SU-DHL-6 (cell line): Measurements from ENCODE around the gene RPS6KA3.

Experiments
- H2AFZ ChIP-seq: fragments of 200-600 bp; sonication (generic); 2 replicates; pipeline ENCODE4 v1.6.1; 2014; ENCODE audit warnings: low read depth, mild to moderate bottlenecking, moderate library complexity, mixed read lengths, antibody characterized with exemption, low read length; ENCODE audit not compliant: severe bottlenecking
- H3F3A ChIP-seq: fragments of 200-600 bp; shearing (Covaris generic); 2 replicates; pipeline ENCODE4 v1.6.0; 2016; ENCODE audit warnings: antibody characterized with exemption, mild to moderate bottlenecking; ENCODE audit not compliant: insufficient read depth
- H3K27ac ChIP-seq: fragments of 200-600 bp; sonication (generic); 2 replicates; pipeline ENCODE4 v1.5.1; 2016; ENCODE audit warnings: low read depth, mild to moderate bottlenecking, low read length, moderate library complexity, mixed read lengths
- H3K27me3 ChIP-seq: fragments of 200-600 bp; sonication (generic), shearing (Covaris generic); 2 replicates; pipeline ENCODE4 v1.6.0; 2014; ENCODE audit warnings: mild to moderate bottlenecking, low read length
- H3K36me3 ChIP-seq: fragments of 200-600 bp; sonication (generic); 2 replicates; pipeline ENCODE4 v1.6.1; 2014; ENCODE audit warnings: mild to moderate bottlenecking, low read length, mixed read lengths
- H3K4me2 ChIP-seq: fragments of 300-600, 200-600 bp; shearing (Covaris generic), sonication (generic); 2 replicates; pipeline ENCODE4 v1.6.0; 2014; ENCODE audit warnings: low read length, low read depth, mild to moderate bottlenecking; ENCODE audit not compliant: poor library complexity, severe bottlenecking
- H3K4me3 ChIP-seq: fragments of 200-600 bp; sonication (generic); 2 replicates; pipeline ENCODE4 v1.5.1; 2014; ENCODE audit warnings: antibody characterized with exemption, low read length, mild to moderate bottlenecking, mixed read lengths; ENCODE audit not compliant: insufficient read depth, poor library complexity, severe bottlenecking
- H3K79me2 ChIP-seq: fragments of 200-600 bp; sonication (generic); 2 replicates; pipeline ENCODE4 v1.6.1; 2014; ENCODE audit warnings: mild to moderate bottlenecking, low read length, moderate library complexity; ENCODE audit not compliant: insufficient read depth
- H3K9ac ChIP-seq: fragments of 200-600 bp; sonication (generic); 2 replicates; pipeline ENCODE4 v1.7.0; 2014; ENCODE audit warnings: mild to moderate bottlenecking, low read length
- H3K9me2 ChIP-seq: fragments of 200-600 bp; sonication (generic); replicated peaks from 2 replicates; pipeline ENCODE4 v1.6.1; 2014; ENCODE audit warnings: low read length; ENCODE audit not compliant: insufficient read depth
- H3K9me3 ChIP-seq: fragments of 200-600 bp; sonication (generic); 2 replicates; pipeline ENCODE4 v1.6.1; 2014; ENCODE audit warnings: low read length, mixed read lengths; ENCODE audit not compliant: insufficient read depth
- H4K20me1 ChIP-seq: fragments of 200-600 bp; sonication (generic); 2 replicates; pipeline ENCODE4 v1.6.1; 2014; ENCODE audit warnings: low read depth, mild to moderate bottlenecking, antibody characterized with exemption, low read length, moderate library complexity, mixed read lengths
- EZH2phosphoT487 ChIP-seq: fragments of 200-600 bp; sonication (generic), shearing (Covaris generic); conservative IDR thresholded peaks from 2 replicates; pipeline ENCODE4 v1.6.1; 2018; ENCODE audit warnings: mild to moderate bottlenecking, antibody characterized with exemption, low read length, moderate library complexity, mixed read lengths
- TF ChIP-seq, protein P1 (sequence below): fragments of 200-600 bp; sonication (generic); IDR thresholded peaks from one replicate; pipeline ENCODE4 v1.5.1; 2017; ENCODE audit warnings: antibody characterized with exemption, mild to moderate bottlenecking, low read length, moderate library complexity; ENCODE audit not compliant: insufficient read depth, poor library complexity, severe bottlenecking

RPS6KA3 gene

DNA sequence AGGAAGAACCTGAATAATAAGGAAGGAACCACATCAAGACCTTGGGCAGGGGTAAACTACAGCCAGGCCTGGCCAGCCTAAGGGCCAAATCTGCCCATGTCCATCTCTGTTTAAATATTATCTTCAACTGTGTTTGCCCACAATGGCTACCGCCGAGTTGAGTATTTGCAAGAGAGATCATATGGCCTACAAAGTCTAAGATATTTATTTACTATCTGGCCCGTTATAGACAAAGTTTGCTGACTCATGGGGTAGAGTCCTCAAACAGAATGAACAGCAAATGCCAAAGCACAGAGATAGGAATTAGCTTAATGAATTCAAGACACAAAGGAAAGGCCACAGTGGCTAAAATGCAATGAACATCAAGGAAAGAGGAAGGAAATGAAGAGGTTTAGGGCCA, 44.8 kb downstream of the RPS6KA3 start:
- no peak overlapping the region for H2AFZ ChIP-seq
- no peaks in the 10 kb centered on the region for H3K79me2 ChIP-seq
- H3F3A ChIP-seq, result no peaks in the 10 kb centered on the region; the same call in 1 of the 2 replicates
- no peaks in the 10 kb centered on the region for H3K9me2 ChIP-seq
- no peak overlapping the region for H3K27ac ChIP-seq
- H3K36me3 ChIP-seq, result no peaks in the 10 kb centered on the region
- no peak overlapping the region for H3K4me2 ChIP-seq
- TF ChIP-seq, protein P1, sequence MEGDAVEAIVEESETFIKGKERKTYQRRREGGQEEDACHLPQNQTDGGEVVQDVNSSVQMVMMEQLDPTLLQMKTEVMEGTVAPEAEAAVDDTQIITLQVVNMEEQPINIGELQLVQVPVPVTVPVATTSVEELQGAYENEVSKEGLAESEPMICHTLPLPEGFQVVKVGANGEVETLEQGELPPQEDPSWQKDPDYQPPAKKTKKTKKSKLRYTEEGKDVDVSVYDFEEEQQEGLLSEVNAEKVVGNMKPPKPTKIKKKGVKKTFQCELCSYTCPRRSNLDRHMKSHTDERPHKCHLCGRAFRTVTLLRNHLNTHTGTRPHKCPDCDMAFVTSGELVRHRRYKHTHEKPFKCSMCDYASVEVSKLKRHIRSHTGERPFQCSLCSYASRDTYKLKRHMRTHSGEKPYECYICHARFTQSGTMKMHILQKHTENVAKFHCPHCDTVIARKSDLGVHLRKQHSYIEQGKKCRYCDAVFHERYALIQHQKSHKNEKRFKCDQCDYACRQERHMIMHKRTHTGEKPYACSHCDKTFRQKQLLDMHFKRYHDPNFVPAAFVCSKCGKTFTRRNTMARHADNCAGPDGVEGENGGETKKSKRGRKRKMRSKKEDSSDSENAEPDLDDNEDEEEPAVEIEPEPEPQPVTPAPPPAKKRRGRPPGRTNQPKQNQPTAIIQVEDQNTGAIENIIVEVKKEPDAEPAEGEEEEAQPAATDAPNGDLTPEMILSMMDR, result no peak
- no peak for TF ChIP-seq EZH2phosphoT487
- no peaks in the 10 kb centered on the region for H3K9me3 ChIP-seq
- H3K4me3 ChIP-seq, result no peak overlapping the region
- no peaks in the 10 kb centered on the region for H3K27me3 ChIP-seq
- H3K9ac ChIP-seq, result no peak overlapping the region
- no peaks in the 10 kb centered on the region for H4K20me1 ChIP-seq

DNA sequence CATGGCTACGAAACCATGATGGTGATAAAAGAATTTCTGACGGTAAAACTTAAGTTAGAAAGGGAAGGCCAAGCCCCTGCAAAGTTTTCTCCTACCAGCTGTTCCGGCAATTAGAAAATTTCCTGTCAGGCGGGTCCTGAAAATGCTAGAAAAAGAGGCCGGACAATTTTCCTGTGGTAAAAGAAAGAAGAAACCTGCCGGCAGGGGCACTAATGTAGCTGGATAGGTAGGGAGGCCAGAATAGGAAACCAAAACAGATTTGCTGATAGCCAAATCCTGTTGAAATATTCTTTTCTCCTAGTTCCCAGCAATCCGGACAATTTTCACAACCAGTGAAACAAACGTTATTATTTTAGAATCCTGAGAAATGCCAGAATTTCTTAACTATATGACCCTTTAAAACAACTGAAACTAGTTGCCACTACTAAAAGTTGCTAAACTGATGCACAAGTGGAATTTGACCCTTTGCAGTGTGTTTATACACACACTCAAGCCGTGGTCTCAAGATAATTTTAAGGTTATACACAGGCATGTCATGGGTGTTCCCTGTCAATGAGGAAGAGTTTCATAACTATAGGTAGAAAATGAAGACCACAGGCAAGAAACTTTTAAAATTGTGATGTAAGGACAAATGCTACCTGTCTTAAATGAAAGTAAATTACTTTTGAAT, 47.7 kb downstream of the RPS6KA3 start:
- Histone ChIP-seq H3K9me3 (no peaks in the 10 kb centered on the region), H3K4me2 (no peak overlapping the region), H3K36me3 (no peaks in the 10 kb centered on the region), H3K27ac (no peak overlapping the region), H2AFZ (no peak overlapping the region), H4K20me1 (no peaks in the 10 kb centered on the region), H3K27me3 (no peaks in the 10 kb centered on the region), H3K79me2 (no peaks in the 10 kb centered on the region), H3K4me3 (no peak overlapping the region), H3K9ac (no peak overlapping the region), H3F3A (no peaks in the 10 kb centered on the region; the same call in 1 of the 2 replicates), H3K9me2 (no peaks in the 10 kb centered on the region)
- TF ChIP-seq, protein P1, result no peak
- no peak for TF ChIP-seq EZH2phosphoT487

- TF ChIP-seq EZH2phosphoT487, result no peak
- TF ChIP-seq, protein P1, result no peak
- H3K79me2 ChIP-seq, result no peaks in the 10 kb centered on the region
- H3K4me2 ChIP-seq, result no peak overlapping the region
- H2AFZ ChIP-seq, result no peak overlapping the region
- no peaks in the 10 kb centered on the region for H3K36me3 ChIP-seq
- H4K20me1 ChIP-seq, result no peaks in the 10 kb centered on the region
- no peak overlapping the region for H3K4me3 ChIP-seq
- no peaks in the 10 kb centered on the region for H3K9me3 ChIP-seq
- no peaks in the 10 kb centered on the region for H3K9me2 ChIP-seq
- no peaks in the 10 kb centered on the region; the same call in 1 of the 2 replicates for H3F3A ChIP-seq
- H3K27ac ChIP-seq, result no peak overlapping the region
- H3K27me3 ChIP-seq, result no peaks in the 10 kb centered on the region
- no peak overlapping the region for H3K9ac ChIP-seq
Observed at GRCh38 chrX:20217906-20218305, 48.8 kb downstream of the RPS6KA3 start.
